NCI-H446 (cell line): ENCODE measurements around the gene PNPLA3.

Source experiments
- DNase-seq, 2 experiments: peaks; one replicate each; lab custom pipeline; 2025; lab: John Stamatoyannopoulos, UW

PNPLA3 gene

DNA sequence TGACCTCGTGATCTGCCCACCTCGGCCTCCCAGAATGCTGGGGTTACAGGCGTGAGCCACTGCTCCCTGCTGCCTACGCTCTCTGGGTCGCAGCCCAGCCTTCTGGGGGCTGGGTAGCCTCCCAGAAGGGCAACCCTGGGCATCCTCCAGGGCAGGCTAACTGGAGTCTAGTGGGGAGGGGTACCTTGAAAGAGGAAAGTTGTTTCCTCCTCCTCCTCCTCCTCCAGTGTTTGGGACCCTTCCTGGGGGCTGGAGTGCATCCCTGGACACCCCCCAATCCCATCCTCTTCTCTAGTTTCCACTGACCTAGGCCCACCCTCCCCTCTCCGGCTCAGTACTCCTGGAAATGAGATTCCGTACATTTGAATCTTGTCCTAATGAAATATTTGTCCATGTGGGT, 1.3 kb downstream of the PNPLA3 start:
- DNase-seq = no peak

DNA sequence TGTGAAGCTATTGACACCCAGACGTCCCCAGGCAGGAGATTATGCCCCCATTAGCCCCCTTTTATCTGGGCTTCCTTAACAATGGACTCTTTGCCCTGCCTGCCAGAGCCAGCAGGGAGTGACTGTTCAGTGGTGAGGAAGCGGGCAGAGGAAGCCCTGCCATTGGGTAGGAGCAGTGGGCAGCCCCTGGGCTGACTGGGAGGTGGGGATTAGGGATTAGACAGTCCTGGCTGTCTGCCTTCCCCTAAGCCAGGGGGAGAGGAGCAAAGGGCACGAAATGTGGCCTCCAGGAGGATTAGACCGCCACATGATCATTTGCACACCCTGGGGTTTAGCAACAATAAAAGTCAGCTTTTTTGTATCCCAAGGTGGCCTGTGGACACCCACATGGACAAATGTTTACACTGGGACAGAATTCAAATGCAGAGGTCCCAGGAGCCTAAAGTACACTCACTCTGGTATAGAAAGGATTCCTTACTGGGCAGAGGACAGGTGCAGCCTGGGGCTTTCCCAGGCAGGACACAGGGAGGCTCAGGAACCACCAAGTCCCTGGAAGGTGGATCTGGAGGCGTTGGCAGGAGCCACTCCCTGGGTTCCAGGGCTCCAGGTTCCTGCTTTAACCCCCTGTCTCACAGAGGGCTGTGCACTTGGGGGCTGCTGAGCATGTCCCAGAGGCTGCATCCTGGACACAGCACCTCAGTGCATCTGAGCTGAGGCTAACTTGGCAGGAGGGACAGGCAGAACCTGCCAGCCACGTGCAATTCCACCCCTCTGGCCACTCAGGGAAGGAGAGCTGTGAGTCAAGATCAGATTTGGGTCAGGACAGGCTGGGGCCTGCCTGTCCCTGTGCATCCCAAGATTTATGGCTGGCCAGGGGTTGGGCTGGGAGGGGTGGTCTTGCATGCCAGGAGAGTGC, 2.1 kb downstream of the PNPLA3 start:
- no peak for DNase-seq

DNA sequence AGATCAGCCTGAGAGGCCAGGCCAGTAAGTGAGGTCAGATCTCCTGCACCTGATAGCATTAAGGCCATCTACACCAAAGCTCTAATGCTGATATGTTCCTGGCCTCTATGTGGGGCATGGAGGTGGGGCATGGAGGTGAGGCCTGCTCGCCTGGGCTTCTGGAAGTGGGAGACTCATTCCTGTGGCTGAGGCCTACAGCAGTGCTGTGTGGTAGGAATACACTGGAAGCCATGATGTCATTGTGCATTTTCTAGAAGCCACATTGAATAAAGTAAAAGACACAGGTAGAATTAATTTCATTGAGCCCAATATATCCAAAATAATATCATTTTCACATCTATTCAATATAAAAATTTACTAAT, 2.7 kb downstream of the PNPLA3 start:
- no peak for DNase-seq

DNA sequence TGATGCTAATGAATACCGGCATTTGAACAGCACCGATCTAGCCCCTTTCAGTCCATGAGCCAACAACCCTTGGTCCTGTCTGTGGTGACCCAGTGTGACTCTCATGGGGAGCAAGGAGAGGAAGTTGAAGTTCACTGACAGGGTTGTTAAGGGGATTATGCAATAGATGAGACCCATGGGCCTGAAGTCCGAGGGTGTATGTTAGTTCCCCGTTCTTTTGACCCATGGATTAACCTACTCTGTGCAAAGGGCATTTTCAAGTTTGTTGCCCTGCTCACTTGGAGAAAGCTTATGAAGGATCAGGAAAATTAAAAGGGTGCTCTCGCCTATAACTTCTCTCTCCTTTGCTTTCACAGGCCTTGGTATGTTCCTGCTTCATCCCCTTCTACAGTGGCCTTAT, 4.9 kb downstream of the PNPLA3 start:
- no peak for DNase-seq

DNA sequence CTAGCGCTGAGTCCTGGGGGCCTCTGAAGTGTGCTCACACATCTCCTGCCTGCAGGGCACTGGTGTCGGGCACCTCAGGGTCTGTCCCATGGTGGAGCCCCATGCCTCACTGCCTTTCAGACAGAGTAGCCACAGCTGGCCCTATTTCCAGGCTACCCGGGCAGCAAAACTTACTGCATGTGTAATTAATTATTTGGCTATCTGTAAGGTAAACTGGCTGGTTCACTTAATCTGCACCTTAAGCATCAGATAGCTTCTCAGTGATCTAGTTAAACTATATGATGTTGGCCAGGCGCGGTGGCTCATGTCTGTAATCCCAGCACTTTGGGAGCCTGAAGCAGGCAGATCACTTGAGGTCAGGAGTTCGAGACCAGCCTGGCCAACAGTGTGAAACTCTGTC, 5.3 kb downstream of the PNPLA3 start:
- no peak for DNase-seq

DNA sequence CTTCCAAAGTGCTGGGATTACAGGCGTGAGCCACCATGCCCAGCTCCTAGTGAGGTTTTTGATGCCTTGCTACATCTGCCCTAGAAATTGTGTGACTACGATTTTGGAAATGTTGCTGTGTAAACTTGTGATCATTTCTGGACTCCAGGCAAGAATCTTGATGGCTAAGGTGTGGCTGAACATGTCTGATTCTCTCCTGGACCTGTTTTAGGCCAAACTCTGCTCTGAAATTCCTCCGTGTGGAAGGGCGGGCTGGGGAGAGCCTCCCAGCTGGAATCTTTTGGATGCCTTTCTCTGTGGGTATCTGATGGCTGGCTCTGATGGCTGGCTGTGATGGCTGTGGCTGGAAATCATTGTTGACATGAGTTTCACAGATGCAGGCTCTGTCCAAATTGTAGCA, 8.2 kb downstream of the PNPLA3 start:
- DNase-seq = no peak

DNA sequence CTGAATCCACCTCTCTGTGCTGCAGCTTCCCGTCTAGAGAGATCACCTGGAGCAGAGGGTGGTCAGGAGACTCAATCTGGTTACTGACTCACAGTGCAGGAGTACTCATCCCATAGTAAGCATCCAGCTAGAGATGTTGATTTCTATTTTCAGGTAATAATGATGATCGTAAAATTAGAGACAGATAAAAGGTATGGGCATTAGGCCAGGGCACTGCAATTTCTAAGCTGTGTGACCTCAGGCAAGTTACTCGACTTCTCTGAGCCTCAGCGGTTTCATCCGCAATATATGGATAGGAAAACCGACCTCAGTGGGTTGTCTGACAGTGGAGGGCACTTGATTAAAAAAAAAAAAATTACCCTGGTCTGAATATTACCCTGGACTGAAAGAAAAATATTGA, 17.8 kb downstream of the PNPLA3 start:
- no peak for DNase-seq

DNA sequence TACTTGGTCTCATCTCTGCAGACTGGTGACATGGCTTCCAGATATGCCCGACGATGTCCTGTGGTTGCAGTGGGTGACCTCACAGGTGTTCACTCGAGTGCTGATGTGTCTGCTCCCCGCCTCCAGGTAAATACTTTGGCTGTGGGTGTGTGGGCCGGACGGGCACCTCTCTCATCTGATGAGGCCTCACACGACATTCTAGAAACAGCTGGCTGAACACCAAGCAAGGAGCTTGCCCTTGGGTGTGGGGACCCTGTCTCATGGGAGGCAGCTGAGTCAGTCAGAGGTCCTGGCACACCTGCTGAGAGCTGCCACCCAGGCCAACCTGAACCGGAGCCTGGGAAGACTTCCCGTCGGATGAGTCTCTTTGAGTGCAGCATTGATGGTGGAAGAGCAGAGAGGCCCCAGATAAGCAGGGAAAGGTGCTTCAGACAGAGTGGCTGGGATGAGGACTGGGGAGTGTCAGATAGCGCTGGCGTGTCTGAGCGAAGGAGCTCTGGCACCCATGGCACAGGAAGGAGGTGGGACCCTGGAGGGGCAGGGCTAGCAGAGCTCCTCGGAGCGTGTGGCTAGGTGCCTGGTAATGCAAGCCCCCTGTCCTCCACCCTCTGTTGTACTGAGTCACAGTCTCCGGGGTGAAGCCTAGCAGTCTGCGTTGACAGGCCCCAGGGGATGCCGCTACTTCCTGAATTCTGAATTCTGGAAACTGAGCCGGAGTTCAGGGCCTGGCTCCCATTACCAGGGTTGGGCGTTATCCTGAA, 21.2 kb downstream of the PNPLA3 start:
- no peak for DNase-seq

DNA sequence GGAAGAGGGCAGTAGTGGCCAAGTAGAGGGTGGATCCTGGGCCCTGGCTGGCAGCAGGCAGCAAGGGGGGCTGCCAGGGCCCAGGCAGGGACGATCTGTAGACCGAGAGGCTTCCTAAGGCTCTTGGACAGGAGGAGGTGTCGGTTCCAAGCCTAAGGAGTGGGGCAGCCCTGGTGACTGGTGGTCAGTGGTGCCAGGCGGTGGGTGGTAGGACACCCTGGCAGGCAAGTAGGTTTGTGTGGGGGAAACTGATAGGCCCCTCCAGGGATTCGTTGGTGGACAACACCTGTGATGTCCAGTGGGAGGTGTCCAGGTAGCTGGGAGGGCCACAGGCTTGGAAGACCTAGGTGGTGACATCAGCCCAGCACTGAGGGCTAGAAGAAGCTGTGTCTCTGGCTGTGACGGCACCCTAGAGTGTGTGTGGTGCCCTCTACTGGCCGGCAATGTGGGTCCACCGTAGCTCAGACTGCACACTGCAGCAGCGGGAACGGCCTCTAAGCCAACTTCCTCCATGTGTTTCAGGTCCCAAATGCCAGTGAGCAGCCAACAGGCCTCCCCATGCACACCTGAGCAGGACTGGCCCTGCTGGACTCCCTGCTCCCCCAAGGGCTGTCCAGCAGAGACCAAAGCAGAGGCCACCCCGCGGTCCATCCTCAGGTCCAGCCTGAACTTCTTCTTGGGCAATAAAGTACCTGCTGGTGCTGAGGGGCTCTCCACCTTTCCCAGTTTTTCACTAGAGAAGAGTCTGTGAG, 22.2 kb downstream of the PNPLA3 start:
- DNase-seq = peak in 1 of 2 experiments; percentile 23

DNA sequence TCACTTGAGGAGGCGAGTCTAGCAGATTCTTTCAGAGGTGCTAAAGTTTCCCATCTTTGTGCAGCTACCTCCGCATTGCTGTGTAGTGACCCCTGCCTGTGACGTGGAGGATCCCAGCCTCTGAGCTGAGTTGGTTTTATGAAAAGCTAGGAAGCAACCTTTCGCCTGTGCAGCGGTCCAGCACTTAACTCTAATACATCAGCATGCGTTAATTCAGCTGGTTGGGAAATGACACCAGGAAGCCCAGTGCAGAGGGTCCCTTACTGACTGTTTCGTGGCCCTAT, 22.7 kb downstream of the PNPLA3 start:
- no peak for DNase-seq

DNA sequence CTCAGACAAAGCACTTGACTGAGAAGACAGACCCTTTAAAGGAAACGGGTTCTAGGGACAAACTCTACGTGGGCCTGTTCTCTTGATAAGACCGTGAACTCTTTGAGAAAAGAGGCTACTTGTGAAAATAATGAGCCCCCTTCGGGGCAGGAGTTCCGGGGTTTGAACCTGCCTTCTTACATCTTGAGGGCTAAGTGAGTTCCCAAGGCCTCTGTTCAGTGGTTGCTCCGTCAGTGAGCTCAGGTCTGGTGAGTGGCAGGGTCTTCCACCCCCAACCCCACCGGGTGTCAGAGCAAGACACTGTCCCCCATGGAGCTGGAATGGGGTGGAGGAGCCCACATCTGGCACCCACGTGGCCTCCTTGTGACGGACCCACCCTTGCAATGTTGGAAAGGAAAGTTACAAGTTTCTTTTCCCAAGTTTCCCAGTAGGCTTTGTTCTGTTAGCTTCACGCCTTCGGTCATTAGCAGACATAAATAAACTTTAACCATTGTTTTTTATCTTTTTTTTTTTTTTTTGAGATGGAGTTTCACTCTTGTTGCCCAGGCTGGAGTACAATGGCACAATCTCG, 25.3 kb downstream of the PNPLA3 start:
- no peak for DNase-seq

DNA sequence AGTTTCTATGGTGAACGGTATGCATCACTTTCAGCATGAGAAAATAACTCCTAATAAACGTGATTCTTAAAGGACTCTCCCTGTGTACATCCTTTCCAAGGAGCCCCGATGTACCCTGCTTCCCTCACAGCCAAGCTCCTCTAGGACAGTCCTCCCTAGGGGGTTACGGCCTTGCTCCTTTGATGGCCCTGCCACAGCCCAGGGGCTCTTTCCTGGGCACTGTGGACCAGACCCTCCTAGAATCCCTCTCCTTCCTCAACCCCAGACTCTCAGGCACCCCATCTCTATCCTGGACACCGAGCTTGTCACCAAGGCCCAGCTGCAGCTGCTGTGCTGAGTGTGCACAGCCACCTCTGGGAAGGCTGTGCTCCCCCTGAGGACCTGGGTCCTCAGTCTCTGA, 27.8 kb downstream of the PNPLA3 start:
- DNase-seq = no peak

DNA sequence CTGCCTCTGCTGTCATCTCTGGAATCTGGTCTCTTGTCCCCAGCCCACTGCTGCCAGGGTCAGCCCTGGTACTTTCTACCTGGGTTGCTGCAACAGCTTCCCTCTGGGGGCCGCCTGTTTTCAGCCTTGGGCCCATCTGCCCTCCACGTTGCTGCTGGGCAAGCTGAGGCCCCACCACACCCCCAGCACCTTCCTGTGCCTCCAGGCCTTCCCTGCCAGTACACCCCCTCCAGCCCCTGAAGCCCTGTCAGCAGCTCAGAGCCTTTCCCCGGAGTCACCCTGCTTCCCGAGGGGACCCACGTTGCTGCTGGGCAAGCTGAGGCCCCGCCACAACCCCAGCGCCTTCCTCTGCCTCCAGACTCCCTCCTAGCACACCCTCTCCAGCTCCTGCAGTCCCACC, 28.4 kb downstream of the PNPLA3 start:
- DNase-seq = no peak

DNA sequence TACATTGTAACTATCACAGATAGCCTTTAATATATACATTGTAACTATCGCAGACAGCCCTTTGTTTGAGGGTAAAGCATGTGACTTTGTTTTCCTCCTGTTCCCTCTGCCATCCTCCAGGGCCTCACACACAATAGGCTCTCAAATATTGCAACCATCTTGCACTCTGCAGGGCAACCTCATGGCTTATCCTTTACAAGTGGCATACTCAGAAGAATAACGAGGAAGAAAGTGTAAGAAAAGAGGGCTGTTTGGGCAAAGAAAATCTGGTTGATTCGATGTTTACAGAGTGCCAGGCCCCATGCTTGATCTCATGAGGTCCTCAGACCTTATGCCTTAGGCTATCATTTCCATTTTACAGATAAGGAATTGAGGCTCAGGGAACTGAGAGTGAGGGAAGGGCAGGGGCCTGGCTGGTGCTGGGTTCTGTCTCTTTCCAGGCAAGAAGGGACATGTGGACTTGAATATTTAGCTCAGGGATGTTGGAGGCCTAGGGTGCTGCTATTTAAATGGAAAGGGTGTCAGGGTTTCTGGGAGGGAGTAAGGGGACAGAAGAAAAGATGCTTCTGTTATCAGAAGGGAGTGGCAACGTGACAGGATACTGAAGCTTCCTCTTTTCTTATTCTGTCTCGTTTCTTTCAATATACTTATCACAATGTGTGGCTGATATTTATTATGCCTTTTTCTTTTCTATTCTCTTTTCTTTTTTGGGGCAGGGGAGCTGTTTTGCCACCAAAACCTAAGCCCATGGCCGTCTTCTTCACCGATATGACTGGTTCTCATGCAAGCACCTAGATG, 30.6 kb downstream of the PNPLA3 start:
- no peak for DNase-seq

DNA sequence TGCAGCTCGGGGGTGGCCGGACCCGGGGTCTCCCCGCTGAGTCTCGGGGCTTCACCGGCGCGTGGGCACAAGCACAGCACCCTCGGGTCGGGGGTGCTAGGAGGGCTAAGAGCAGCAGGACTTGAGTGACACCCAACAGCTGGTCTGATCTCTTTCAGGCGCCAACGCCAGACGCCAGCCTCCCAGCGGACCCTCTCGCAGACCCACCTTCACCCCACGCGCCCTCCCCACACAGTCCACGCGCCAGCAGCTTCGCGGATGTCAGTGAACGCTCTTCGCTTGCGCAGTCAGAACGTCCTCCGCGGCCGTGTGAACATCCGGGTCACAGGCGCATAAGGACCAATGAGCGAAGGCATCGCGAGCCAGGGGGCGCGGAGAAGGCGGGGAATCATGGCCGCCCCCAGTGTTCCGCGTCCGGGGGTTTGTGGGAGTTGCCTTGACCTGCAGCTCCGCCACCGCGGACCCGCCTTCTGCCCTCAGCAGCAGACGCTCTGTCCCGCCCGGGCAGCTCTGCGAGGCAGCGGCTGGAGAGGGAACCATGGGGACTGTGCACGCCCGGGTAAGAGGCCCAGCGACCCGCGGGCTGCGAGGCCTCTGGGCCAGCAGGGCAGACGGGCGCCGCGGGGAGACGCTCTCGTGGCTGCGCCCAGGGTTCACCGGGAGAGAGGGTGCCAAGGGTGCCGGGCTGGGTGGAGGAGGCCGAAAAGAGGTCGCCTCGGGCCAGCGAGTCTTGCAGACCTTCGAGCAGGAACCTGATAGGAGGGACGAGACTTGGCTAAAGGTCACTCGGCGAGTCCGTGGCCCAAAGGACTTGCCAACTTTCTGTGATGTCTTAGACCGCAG, 31.7 kb downstream of the PNPLA3 start, which contains the start of gene SAMM50:
TSS of gene SAMM50 (plus strand) at position 403 of the 843 bp plus-strand sequence. CDS start at position 539, 136 bp downstream.
- peak; percentile 80 to 91 for DNase-seq

DNA sequence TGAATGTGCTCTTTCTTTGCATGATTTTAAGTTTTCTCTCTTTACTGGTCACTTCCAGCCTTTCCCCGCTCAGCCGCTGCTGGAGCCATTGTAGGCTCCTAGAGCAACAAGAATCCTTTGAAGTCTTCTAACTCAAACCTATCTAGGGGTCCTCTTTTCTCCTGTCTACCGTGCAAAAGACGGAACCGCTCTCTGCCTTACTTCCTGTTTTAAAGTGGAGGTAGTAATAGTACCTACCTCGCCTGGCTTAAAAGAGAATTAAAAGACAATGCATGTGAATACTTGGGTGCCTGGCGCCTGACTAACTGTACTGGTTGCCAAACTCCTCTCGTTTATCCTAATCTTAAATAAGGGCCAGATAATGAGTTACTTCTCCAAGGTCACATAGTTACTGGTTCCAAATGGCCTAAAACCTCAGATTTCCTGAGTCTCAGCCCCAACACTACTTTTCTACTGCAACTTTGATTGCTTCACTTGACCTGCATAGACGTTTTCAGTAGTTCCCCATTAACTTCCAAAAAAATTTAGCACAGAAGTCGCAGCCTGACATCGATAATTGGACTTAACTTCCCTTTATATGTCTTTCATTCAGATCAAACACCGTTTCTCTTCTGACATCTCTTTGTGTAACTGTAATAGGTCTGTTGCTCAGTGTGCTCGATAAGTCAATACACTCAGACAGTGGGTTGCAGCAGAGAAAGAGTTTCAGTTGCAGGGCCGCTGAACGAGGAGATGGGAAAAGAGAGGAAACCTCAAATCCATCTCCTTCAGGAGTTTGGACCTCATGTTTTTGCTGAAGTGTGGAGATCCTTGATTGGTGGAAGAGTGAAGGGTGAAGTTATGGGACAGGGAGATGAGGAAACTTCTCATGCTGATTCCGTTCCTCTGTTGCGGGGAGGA, 32.5 kb downstream of the PNPLA3 start:
- no peak for DNase-seq

DNA sequence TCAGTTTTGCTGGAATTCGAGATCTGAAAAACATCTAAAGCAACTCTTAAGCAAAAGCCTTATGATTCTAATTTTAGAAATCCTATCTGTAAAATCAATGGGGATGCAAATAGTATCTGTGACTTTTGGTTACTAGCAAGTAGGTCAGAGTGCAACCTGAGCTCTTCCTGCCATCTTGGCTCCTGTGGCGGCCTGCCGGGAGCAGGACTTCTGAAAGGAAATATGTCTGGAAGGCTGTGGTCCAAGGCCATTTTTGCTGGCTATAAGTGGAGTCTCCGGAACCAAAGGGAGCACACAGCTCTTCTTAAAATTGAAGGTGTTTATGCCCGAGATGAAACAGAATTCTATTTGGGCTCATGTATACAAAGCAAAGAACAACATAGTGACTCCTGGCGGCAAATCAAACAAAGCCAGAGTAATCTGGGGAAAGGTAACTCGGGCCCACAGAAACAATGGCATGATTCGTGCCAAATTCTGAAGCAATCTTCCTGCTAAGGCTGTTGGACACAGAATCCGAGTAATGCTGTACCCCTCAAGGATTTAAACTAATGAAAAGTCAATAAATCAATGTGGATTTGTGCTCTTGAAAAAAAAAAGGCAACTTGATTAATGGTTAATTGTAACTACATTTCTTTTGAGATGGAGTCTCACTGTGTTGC, 33.3 kb downstream of the PNPLA3 start:
- no peak for DNase-seq

DNA sequence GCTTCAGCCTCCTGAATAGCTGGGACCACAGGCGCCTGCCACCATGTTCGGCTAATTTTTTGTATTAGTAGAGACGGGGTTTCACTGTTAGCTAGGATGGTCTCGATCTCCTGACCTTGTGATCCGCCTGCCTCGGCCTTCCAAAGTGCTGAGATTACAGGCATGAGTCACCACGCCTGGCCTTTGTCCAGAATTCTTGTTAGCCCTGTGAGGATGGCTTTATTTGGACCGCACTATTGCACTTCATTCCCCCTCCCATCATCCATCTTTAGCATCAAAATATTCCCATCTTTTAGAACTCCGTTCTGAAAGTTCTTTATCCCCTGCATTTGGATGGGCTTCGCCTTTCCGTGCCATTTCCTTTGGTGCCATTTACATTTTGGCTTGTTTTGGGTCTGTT, 34.3 kb downstream of the PNPLA3 start:
- no peak for DNase-seq

DNA sequence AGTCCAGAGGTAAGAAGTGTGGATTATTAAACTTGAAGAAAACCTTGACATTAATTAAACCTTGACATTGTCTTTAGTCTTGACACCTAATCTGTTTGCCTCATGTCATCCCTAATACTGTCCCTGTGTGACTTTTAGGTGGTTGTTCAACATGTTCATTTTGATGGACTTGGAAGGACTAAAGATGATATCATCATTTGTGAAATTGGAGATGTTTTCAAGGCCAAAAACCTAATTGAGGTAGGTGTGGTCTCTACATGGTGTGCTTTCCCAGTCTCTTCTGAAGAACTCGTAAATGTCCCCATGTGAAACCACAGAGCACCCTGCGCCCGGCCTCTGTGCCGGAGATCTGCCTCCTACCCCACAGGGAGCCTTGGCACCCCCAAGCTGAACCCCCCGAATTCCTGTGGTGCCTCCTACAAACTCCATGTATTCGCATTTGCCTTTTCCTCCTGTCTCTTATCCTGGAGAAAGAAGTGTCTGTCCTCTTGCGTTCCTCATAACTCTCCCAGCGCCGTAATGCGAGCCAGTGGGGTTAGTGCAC, 40.8 kb downstream of the PNPLA3 start:
- DNase-seq = no peak
